A673 (cell line): ENCODE results near the gene PERM1. TPM values are rescaled to one million over a fixed set of nuclear protein-coding genes. Genes with fewer than 3 reads are reported as not detected.

ENCODE experiments used
- BruUV-seq: library from RNA; stranded (reverse); fragments of 400-500 nt; replicated peaks from 2 replicates; lab custom pipeline; 2021; lab: Mats Ljungman, UMichigan
- CTCF ChIA-PET: fragments of 300-600 bp; sonication (Branson Sonifier 250); formaldehyde crosslinking; loops from one replicate; lab custom pipeline; 2022; ENCODE audit warnings: antibody characterized with exemption; lab: Charles Lee
- POLR2A ChIA-PET: fragments of 300-600 bp; sonication (Branson Sonifier 250); formaldehyde crosslinking; loops from one replicate; lab custom pipeline; 2022; ENCODE audit warnings: antibody characterized with exemption; ENCODE audit not compliant: low non-redundant PET; lab: Charles Lee
- DNase-seq: peaks from one replicate; pipeline ENCODE4 v3.0.0-alpha.2; 2015; ENCODE audit warnings: low spot score
- H3K27ac ChIP-seq: fragments of 200-600 bp; sonication (generic); 2 replicates; pipeline ENCODE4 v1.5.1; 2016; ENCODE audit warnings: mixed run types, low read depth, mild to moderate bottlenecking, mixed read lengths, antibody characterized with exemption, low read length; ENCODE audit not compliant: poor library complexity, severe bottlenecking
- H3K27me3 ChIP-seq: fragments of 200-600 bp; sonication (generic); replicated peaks from 2 replicates; pipeline ENCODE4 v1.6.1; 2017; ENCODE audit warnings: mixed run types, low read depth, mild to moderate bottlenecking, mixed read lengths, antibody characterized with exemption, low read length; ENCODE audit not compliant: insufficient read depth, poor library complexity
- H3K36me3 ChIP-seq: fragments of 200-600 bp; sonication (generic); 2 replicates; pipeline ENCODE4 v1.6.1; 2016; ENCODE audit warnings: mixed run types, mild to moderate bottlenecking, mixed read lengths, antibody characterized with exemption, low read length; ENCODE audit not compliant: insufficient read depth, poor library complexity, severe bottlenecking
- H3K4me1 ChIP-seq: fragments of 200-600 bp; sonication (generic); 2 replicates; pipeline ENCODE4 v1.6.1; 2017; ENCODE audit warnings: mixed run types, mild to moderate bottlenecking, mixed read lengths, antibody characterized with exemption, low read length; ENCODE audit not compliant: insufficient read depth, poor library complexity, severe bottlenecking
- H3K4me3 ChIP-seq: fragments of 200-600 bp; sonication (generic); 2 replicates; pipeline ENCODE4 v1.5.1; 2016; ENCODE audit warnings: low read depth, mixed run types, mild to moderate bottlenecking, mixed read lengths, low read length; ENCODE audit not compliant: poor library complexity, severe bottlenecking
- H3K9me3 ChIP-seq: fragments of 200-600 bp; sonication (generic); 2 replicates; pipeline ENCODE4 v1.6.1; 2016; ENCODE audit warnings: mixed run types, low read depth, mild to moderate bottlenecking, mixed read lengths, antibody characterized with exemption, low read length; ENCODE audit not compliant: poor library complexity, severe bottlenecking
- CTCF ChIP-seq: fragments of 300-800, 200-600 bp; sonication (generic); conservative IDR thresholded peaks from 2 replicates; pipeline ENCODE4 v1.5.1; 2017; ENCODE audit warnings: low read depth, mild to moderate bottlenecking, antibody characterized with exemption, low read length, moderate library complexity, mixed read lengths
- EZH2 ChIP-seq: fragments of 200-600 bp; sonication (generic); IDR thresholded peaks from 2 replicates; pipeline ENCODE4 v1.6.1; 2017; ENCODE audit warnings: borderline replicate concordance, low read depth, mild to moderate bottlenecking, mixed read lengths, antibody characterized with exemption, low read length; ENCODE audit not compliant: poor library complexity, severe bottlenecking
- intact Hi-C: fragments of 100-400 bp; cut with micrococcal nuclease; formaldehyde crosslinking; loops from one replicate; pipeline ENCODE4 v1.10.0; 2022; ENCODE audit not compliant: unreplicated experiment
- total RNA-seq: library from RNA; stranded (reverse); gene quantifications from 2 replicates; pipeline ENCODE4 v1.2.3, GENCODE V29; 2021

Gene PERM1
- total RNA-seq, 1 experiment from 2014 or later: not detected

GRCh38 chr1:1004420-1004779 lies 22.5 kb upstream of the PERM1 start:
- Histone ChIP-seq H3K4me3 (no peak overlapping the region), H3K27ac (peak overlapping the region; percentile 30), H3K27me3 (no peaks in the 10 kb centered on the region), H3K4me1 (peaks cover 18% of the 10 kb centered on the region), H3K9me3 (no peaks in the 10 kb centered on the region), H3K36me3 (no peaks in the 10 kb centered on the region)
- CTCF ChIA-PET: interaction anchor here (1.5 kb wide), 1 partner anchor 10 kb away, joined by 3 read pairs; no protein-coding TSS in a partner anchor
- intact Hi-C loops: loop anchor here (5.0 kb wide), 1 partner anchor 58 kb away; no protein-coding TSS in a partner anchor
- BruUV-seq: no TSS peak
- TF ChIP-seq EZH2: no peak
- no peak for TF ChIP-seq CTCF
- POLR2A ChIA-PET: no interaction called here
- DNase-seq: no peak

- ChIA-PET POLR2A (interaction anchor here (0.6 kb wide), 1 partner anchor 25 kb away, joined by 5 read pairs; no protein-coding TSS in a partner anchor), CTCF (interaction anchor here (1.5 to 3.0 kb wide), 2 partner anchors 10 kb away, joined by 3 to 14 read pairs; partner anchors contain the start of gene ISG15)
- peaks cover 18% of the 10 kb centered on the region for H3K4me1 ChIP-seq
- TF ChIP-seq CTCF: no peak
- TF ChIP-seq EZH2: no peak
- H3K9me3 ChIP-seq: no peaks in the 10 kb centered on the region
- no TSS peak for BruUV-seq
- H3K27ac ChIP-seq: no peak overlapping the region
- intact Hi-C loops: loop anchor here (5.0 kb wide), 1 partner anchor 58 kb away; no protein-coding TSS in a partner anchor
- no peak for DNase-seq
- no peaks in the 10 kb centered on the region for H3K27me3 ChIP-seq
- no peak overlapping the region for H3K4me3 ChIP-seq
- no peaks in the 10 kb centered on the region for H3K36me3 ChIP-seq
Measured at GRCh38 chr1:1003618-1004419, 21.9 kb upstream of the PERM1 start.

GRCh38 chr1:1001057-1001783 lies 19.3 kb upstream of the PERM1 start:
- intact Hi-C loops: loop anchor here (5.0 kb wide), 1 partner anchor 61 kb away; no protein-coding TSS in a partner anchor
- Histone ChIP-seq H3K27ac (peak overlapping the region; percentile 98), H3K4me1 (peaks cover 18% of the 10 kb centered on the region), H3K36me3 (no peaks in the 10 kb centered on the region), H3K9me3 (no peaks in the 10 kb centered on the region), H3K27me3 (no peaks in the 10 kb centered on the region), H3K4me3 (peak overlapping the region; percentile 70)
- no TSS peak for BruUV-seq
- ChIA-PET POLR2A (interaction anchor here (0.6 kb wide), 1 partner anchor 17 kb away, joined by 3 read pairs; no protein-coding TSS in a partner anchor), CTCF (interaction anchor here (0.9 to 3.0 kb wide), 2 partner anchors 13 to 18 kb away, joined by 3 to 14 read pairs; partner anchors contain the start of gene ISG15)
- DNase-seq: no peak
- no peak for TF ChIP-seq CTCF
- no peak for TF ChIP-seq EZH2
